Uterus (tissue), 2 donors: Measurements from ENCODE around the gene MCM10.

Source experiments
- CTCF ChIP-seq, 4 experiments: fragments of 200-600 bp in 2 of 4; fragments of 450-650 bp in 2 of 4; sonication (generic) in 2 of 4; IDR thresholded peaks; one replicate each; pipeline ENCODE4 v1.5.1; 2016 to 2019; ENCODE audit warnings: antibody characterized with exemption in 4 of 4, mild to moderate bottlenecking in 2 of 4, moderate library complexity in 1 of 4
- POLR2A ChIP-seq, 2 donors: fragments of 450-650 bp; IDR thresholded peaks; one replicate each; pipeline ENCODE4 v1.6.1; 2016; ENCODE audit warnings: antibody characterized with exemption in 2 of 2, mild to moderate bottlenecking in 1 of 2, moderate library complexity in 1 of 2

DNA sequence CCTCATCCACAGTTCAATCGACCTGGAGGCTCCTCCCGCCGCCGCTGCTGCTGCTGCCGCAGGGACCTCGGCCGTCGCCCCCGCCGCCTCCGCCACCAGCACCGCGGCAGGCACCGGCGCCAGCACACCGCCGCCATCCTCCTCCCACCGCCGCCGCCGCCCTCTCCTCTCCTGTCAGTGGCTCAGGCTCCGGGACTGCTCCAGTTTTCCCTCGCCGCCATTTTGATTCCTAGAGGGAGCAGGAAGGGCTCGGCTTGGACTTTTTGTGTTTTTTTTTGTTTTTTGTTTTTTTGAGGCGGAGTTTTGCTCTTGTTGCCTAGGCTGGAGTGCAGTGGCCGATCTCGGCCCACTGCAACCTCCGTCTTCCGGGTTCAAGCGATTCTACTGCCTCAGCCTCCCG is 3.0 kb upstream of the MCM10 start:
- TF ChIP-seq POLR2A (IDR thresholded peaks at IDR 0.05) (no peak), CTCF (IDR thresholded peaks at IDR 0.05) (no peak)
